GM18867 (cell line): ENCODE data around the gene ABCC9.
"Not testable (repeated sequence)": the region's sequence is repeated elsewhere in the genome, so short reads cannot be mapped to it uniquely, and the experiment has no call there.

ENCODE experiments used
- ATAC-seq: cut with Tn5 transposase; IDR thresholded peaks from one replicate; pipeline ENCODE4 v1.9.1; 2021; ENCODE audit warnings: mild to moderate bottlenecking, moderate library complexity; ENCODE audit not compliant: unreplicated experiment

Gene ABCC9

GRCh38 chr12:21819236-21819635, 122.0 kb downstream of the ABCC9 start:
- no peak for ATAC-seq

- ATAC-seq = no peak
These were observed 122.6 kb downstream of the ABCC9 start for GRCh38 chr12:21818627-21819026.

- ATAC-seq = no peak
These were observed 125.7 kb downstream of the ABCC9 start for GRCh38 chr12:21815306-21816062.

GRCh38 chr12:21814814-21815213, 126.4 kb downstream of the ABCC9 start:
- ATAC-seq = no peak

- no peak for ATAC-seq
These were observed 126.9 kb downstream of the ABCC9 start for GRCh38 chr12:21814327-21814726.

- no peak for ATAC-seq
These were observed 127.5 kb downstream of the ABCC9 start for GRCh38 chr12:21813751-21814150.

- no peak for ATAC-seq
These were observed 128.1 kb downstream of the ABCC9 start for GRCh38 chr12:21813125-21813524.

GRCh38 chr12:21812340-21812739, 128.9 kb downstream of the ABCC9 start:
- not testable (repeated sequence) for ATAC-seq

- no peak for ATAC-seq
These were observed 132.1 kb downstream of the ABCC9 start for GRCh38 chr12:21809100-21809499.

- no peak for ATAC-seq
These were observed 135.0 kb downstream of the ABCC9 start for GRCh38 chr12:21806255-21806654.

- no peak for ATAC-seq
These were observed 139.5 kb downstream of the ABCC9 start for GRCh38 chr12:21801522-21802288.

- no peak for ATAC-seq
These were observed 141.2 kb downstream of the ABCC9 start for GRCh38 chr12:21800011-21800410.

- ATAC-seq = no peak
These were observed 143.7 kb downstream of the ABCC9 start for GRCh38 chr12:21797539-21797938.

GRCh38 chr12:21795648-21796328, 145.4 kb downstream of the ABCC9 start:
- no peak for ATAC-seq

- not testable (repeated sequence) for ATAC-seq
These were observed 146.2 kb downstream of the ABCC9 start for GRCh38 chr12:21794807-21795595.

GRCh38 chr12:21789687-21790086, 151.5 kb downstream of the ABCC9 start:
- ATAC-seq = not testable (repeated sequence)

GRCh38 chr12:21788089-21788983, 152.9 kb downstream of the ABCC9 start:
- ATAC-seq = no peak

- ATAC-seq = no peak
These were observed 155.1 kb downstream of the ABCC9 start for GRCh38 chr12:21786041-21786531.

GRCh38 chr12:21782723-21783122, 158.5 kb downstream of the ABCC9 start:
- not testable (repeated sequence) for ATAC-seq

GRCh38 chr12:21780786-21781185, 160.4 kb downstream of the ABCC9 start:
- ATAC-seq = no peak
